DOHH2 (cell line): Measurements from ENCODE around the gene SMIM36.

Experiments
- H3F3A ChIP-seq: fragments of 200-600 bp; sonication (generic), shearing (Covaris generic); 2 replicates; pipeline ENCODE4 v1.6.0; 2016; ENCODE audit warnings: antibody characterized with exemption, mild to moderate bottlenecking; ENCODE audit not compliant: control insufficient read depth, insufficient read depth
- H3K27ac ChIP-seq: fragments of 200-600 bp; sonication (generic); 2 replicates; pipeline ENCODE4 v1.5.1; 2014; ENCODE audit warnings: low read depth, mild to moderate bottlenecking, low read length, moderate library complexity
- H3K27me3 ChIP-seq: fragments of 200-600 bp; sonication (generic); 2 replicates; pipeline ENCODE4 v1.6.1; 2014; ENCODE audit warnings: mild to moderate bottlenecking, low read length, mixed read lengths; ENCODE audit not compliant: control insufficient read depth
- H3K36me3 ChIP-seq: fragments of 200-600 bp; sonication (generic); 2 replicates; pipeline ENCODE4 v1.6.1; 2014; ENCODE audit warnings: mild to moderate bottlenecking, low read length, moderate library complexity, mixed read lengths; ENCODE audit not compliant: control insufficient read depth
- H3K4me1 ChIP-seq: fragments of 200-600 bp; sonication (generic); 2 replicates; pipeline ENCODE4 v1.6.1; 2014; ENCODE audit warnings: mild to moderate bottlenecking, low read length, mixed read lengths; ENCODE audit not compliant: control insufficient read depth
- H3K4me2 ChIP-seq: fragments of 200-600 bp; sonication (generic); 2 replicates; pipeline ENCODE4 v1.6.0; 2014; ENCODE audit warnings: mild to moderate bottlenecking, low read length, moderate library complexity
- H3K4me3 ChIP-seq: fragments of 200-600 bp; sonication (generic); 2 replicates; pipeline ENCODE4 v1.5.1; 2014; ENCODE audit warnings: mild to moderate bottlenecking, low read length, mixed read lengths
- H3K79me2 ChIP-seq: fragments of 200-600 bp; sonication (generic); 2 replicates; pipeline ENCODE4 v1.6.1; 2014; ENCODE audit warnings: mild to moderate bottlenecking, low read length, mixed read lengths; ENCODE audit not compliant: control insufficient read depth
- H3K9me2 ChIP-seq: fragments of 200-600 bp; sonication (generic); replicated peaks from 2 replicates; pipeline ENCODE4 v1.6.1; 2014; ENCODE audit warnings: mild to moderate bottlenecking, low read length, mixed read lengths; ENCODE audit not compliant: control insufficient read depth
- H3K9me3 ChIP-seq: fragments of 200-600 bp; sonication (generic); 2 replicates; pipeline ENCODE4 v1.6.1; 2014; ENCODE audit warnings: antibody characterized with exemption, low read length, mixed read lengths; ENCODE audit not compliant: control insufficient read depth, insufficient read depth
- H4K20me1 ChIP-seq: fragments of 200-600 bp; sonication (generic); 2 replicates; pipeline ENCODE4 v1.6.0; 2014; ENCODE audit warnings: low read depth, mild to moderate bottlenecking, antibody characterized with exemption, low read length, moderate library complexity; ENCODE audit not compliant: control insufficient read depth, insufficient read depth
- CTCF ChIP-seq: fragments of 200-600 bp; sonication (generic); IDR thresholded peaks from one replicate; pipeline ENCODE4 v1.5.1; 2014; ENCODE audit warnings: antibody characterized with exemption, mild to moderate bottlenecking, low read depth, low read length; ENCODE audit not compliant: poor library complexity, severe bottlenecking
- EZH2phosphoT487 ChIP-seq: fragments of 200-600 bp; sonication (generic); IDR thresholded peaks from 2 replicates; pipeline ENCODE4 v1.6.1; 2017; ENCODE audit warnings: borderline replicate concordance, mild to moderate bottlenecking, antibody characterized with exemption, low read length, moderate library complexity, mixed read lengths

SMIM36 gene

GRCh38 chr17:55437159-55437605, 74.1 kb downstream of the SMIM36 start:
- H3K36me3 ChIP-seq, result no peaks in the 10 kb centered on the region
- no peaks in the 10 kb centered on the region for H3K79me2 ChIP-seq
- H3F3A ChIP-seq, result peaks cover 20% of the 10 kb centered on the region
- H3K27me3 ChIP-seq, result no peaks in the 10 kb centered on the region
- peak overlapping the region; percentile 65 for H3K4me2 ChIP-seq
- H3K4me3 ChIP-seq, result peak overlapping the region; percentile 52
- no peak for TF ChIP-seq CTCF
- no peak for TF ChIP-seq EZH2phosphoT487
- no peaks in the 10 kb centered on the region for H4K20me1 ChIP-seq
- H3K9me2 ChIP-seq, result no peaks in the 10 kb centered on the region
- H3K9me3 ChIP-seq, result no peaks in the 10 kb centered on the region
- H3K4me1 ChIP-seq, result peaks cover 66% of the 10 kb centered on the region
- peak overlapping the region; percentile 91 for H3K27ac ChIP-seq

- peak overlapping the region; percentile 65 for H3K4me2 ChIP-seq
- no peaks in the 10 kb centered on the region for H3K9me3 ChIP-seq
- H3K4me1 ChIP-seq, result peaks cover 68% of the 10 kb centered on the region
- H3K27me3 ChIP-seq, result no peaks in the 10 kb centered on the region
- no peaks in the 10 kb centered on the region for H4K20me1 ChIP-seq
- H3K36me3 ChIP-seq, result no peaks in the 10 kb centered on the region
- H3F3A ChIP-seq, result peaks cover 21% of the 10 kb centered on the region
- TF ChIP-seq CTCF, result no peak
- no peak for TF ChIP-seq EZH2phosphoT487
- peak overlapping the region; percentile 91 for H3K27ac ChIP-seq
- no peaks in the 10 kb centered on the region for H3K9me2 ChIP-seq
- peak overlapping the region; percentile 52 for H3K4me3 ChIP-seq
- H3K79me2 ChIP-seq, result no peaks in the 10 kb centered on the region
Measured at GRCh38 chr17:55436224-55437158, 74.8 kb downstream of the SMIM36 start.

- Histone ChIP-seq H3K9me3 (no peaks in the 10 kb centered on the region), H3K27me3 (no peaks in the 10 kb centered on the region), H3K4me1 (peaks cover 79% of the 10 kb centered on the region), H3K9me2 (no peaks in the 10 kb centered on the region), H3F3A (peaks cover 28% of the 10 kb centered on the region), H3K36me3 (no peaks in the 10 kb centered on the region), H3K27ac (no peak overlapping the region), H3K4me2 (no peak overlapping the region), H3K4me3 (no peak overlapping the region), H3K79me2 (no peaks in the 10 kb centered on the region), H4K20me1 (no peaks in the 10 kb centered on the region)
- TF ChIP-seq EZH2phosphoT487 (no peak), CTCF (no peak)
Measured at GRCh38 chr17:55435408-55435807, 75.8 kb downstream of the SMIM36 start.
